Neural cell (in vitro differentiated cells): ENCODE results near the gene DTL. TPM values are rescaled to one million over a fixed set of nuclear protein-coding genes. Genes with fewer than 3 reads are reported as not detected.

Experiments used
- H2AFZ ChIP-seq: fragments of 200-600, 300-800 bp; sonication (generic), shearing (Covaris generic); 2 replicates; pipeline ENCODE4 v1.6.0; 2014; ENCODE audit warnings: low read depth, mild to moderate bottlenecking, antibody characterized with exemption, low read length, moderate library complexity
- H3F3A ChIP-seq: fragments of 200-600 bp; shearing (Covaris generic); 2 replicates; pipeline ENCODE4 v1.6.1; 2016; ENCODE audit warnings: mild to moderate bottlenecking, moderate library complexity, mixed read lengths, antibody characterized with exemption, low read length; ENCODE audit not compliant: insufficient read depth, poor library complexity, severe bottlenecking
- H3K27ac ChIP-seq: fragments of 200-600, 300-800 bp; sonication (generic), shearing (Covaris generic); 2 replicates; pipeline ENCODE4 v1.5.1; 2014; ENCODE audit warnings: mild to moderate bottlenecking, low read length, moderate library complexity
- H3K27me3 ChIP-seq: fragments of 300-800, 200-600 bp; sonication (generic), shearing (Covaris generic); 2 replicates; pipeline ENCODE4 v1.6.0; 2014; ENCODE audit warnings: mild to moderate bottlenecking, low read depth, low read length, moderate library complexity; ENCODE audit not compliant: insufficient read depth
- H3K36me3 ChIP-seq: fragments of 300-800, 200-600 bp; sonication (generic), shearing (Covaris generic); 2 replicates; pipeline ENCODE4 v1.5.1; 2014; ENCODE audit warnings: mild to moderate bottlenecking, antibody characterized with exemption, low read length, moderate library complexity; ENCODE audit not compliant: insufficient read depth
- H3K4me2 ChIP-seq: fragments of 300-800, 200-600 bp; sonication (generic), shearing (Covaris generic); 2 replicates; pipeline ENCODE4 v1.6.0; 2014; ENCODE audit warnings: mild to moderate bottlenecking, low read length
- H3K4me3 ChIP-seq: fragments of 300-800, 200-600 bp; sonication (generic), shearing (Covaris generic); 2 replicates; pipeline ENCODE4 v1.5.1; 2014; ENCODE audit warnings: mild to moderate bottlenecking, low read length, moderate library complexity
- H3K79me2 ChIP-seq: fragments of 200-600 bp; shearing (Covaris generic); replicated peaks from 2 replicates; pipeline ENCODE4 v1.6.0; 2014; ENCODE audit warnings: mild to moderate bottlenecking, low read length, moderate library complexity; ENCODE audit not compliant: insufficient read depth
- H3K9ac ChIP-seq: fragments of 300-800, 200-600 bp; sonication (generic), shearing (Covaris generic); 2 replicates; pipeline ENCODE4 v1.6.1; 2016; ENCODE audit warnings: mild to moderate bottlenecking, low read length, mixed read lengths
- H3K9me2 ChIP-seq: fragments of 200-600 bp; shearing (Covaris generic); 2 replicates; pipeline ENCODE4 v1.6.1; 2016; ENCODE audit warnings: mild to moderate bottlenecking, low read length, mixed read lengths; ENCODE audit not compliant: insufficient read depth
- H3K9me3 ChIP-seq: fragments of 200-600, 300-800 bp; sonication (generic), shearing (Covaris generic); 2 replicates; pipeline ENCODE4 v1.6.1; 2016; ENCODE audit warnings: mild to moderate bottlenecking, mixed run types, low read length, moderate library complexity, mixed read lengths
- H4K20me1 ChIP-seq: fragments of 200-600 bp; shearing (Covaris generic); 2 replicates; pipeline ENCODE4 v1.6.1; 2016; ENCODE audit warnings: mild to moderate bottlenecking, mixed run types; ENCODE audit not compliant: insufficient read depth
- CTCF ChIP-seq: fragments of 450-650 bp; IDR thresholded peaks from 2 replicates; pipeline ENCODE4 v1.5.1; 2014; ENCODE audit warnings: antibody characterized with exemption, mild to moderate bottlenecking, moderate library complexity; ENCODE audit not compliant: poor library complexity, severe bottlenecking
- EP300 ChIP-seq: fragments of 450-650 bp; conservative IDR thresholded peaks from 2 replicates; pipeline ENCODE4 v1.6.1; 2014; ENCODE audit warnings: antibody characterized with exemption, mild to moderate bottlenecking, moderate library complexity; ENCODE audit not compliant: poor library complexity, severe bottlenecking
- EZH2 ChIP-seq: fragments of 200-600, 300-800 bp; shearing (Covaris generic), sonication (generic); IDR thresholded peaks from 2 replicates; pipeline ENCODE4 v1.6.1; 2014; ENCODE audit warnings: antibody characterized with exemption, low read length, borderline replicate concordance, mild to moderate bottlenecking; ENCODE audit not compliant: insufficient read depth, poor library complexity, severe bottlenecking
- MXI1 ChIP-seq: fragments of 450-650 bp; conservative IDR thresholded peaks from 2 replicates; pipeline ENCODE4 v1.6.1; 2014; ENCODE audit warnings: antibody characterized with exemption, mild to moderate bottlenecking; ENCODE audit not compliant: poor library complexity, severe bottlenecking
- POLR2AphosphoS5 ChIP-seq: IDR thresholded peaks from 2 replicates; pipeline ENCODE4 v1.6.1; 2012
- RAD21 ChIP-seq: fragments of 450-650 bp; conservative IDR thresholded peaks from 2 replicates; pipeline ENCODE4 v1.6.1; 2014; ENCODE audit warnings: antibody characterized with exemption, mild to moderate bottlenecking, moderate library complexity
- REST ChIP-seq: IDR thresholded peaks from 2 replicates; pipeline ENCODE4 v1.6.1; 2012; ENCODE audit warnings: borderline replicate concordance
- SMC3 ChIP-seq: fragments of 450-650 bp; conservative IDR thresholded peaks from 2 replicates; pipeline ENCODE4 v1.6.1; 2014; ENCODE audit warnings: antibody characterized with exemption, mild to moderate bottlenecking, moderate library complexity; ENCODE audit not compliant: poor library complexity
- TAF1 ChIP-seq: IDR thresholded peaks from 2 replicates; pipeline ENCODE4 v1.6.1; 2012; ENCODE audit warnings: low read depth
- polyA plus RNA-seq: library from polyadenylated mRNA; depleted of rRNA; stranded (reverse); fragments of >200 nt; gene quantifications from 2 replicates; pipeline ENCODE4 v1.2.3, GENCODE V29; 2014

Gene DTL
- polyA plus RNA-seq, 1 donor from 2014 or later = 1.1 TPM

GRCh38 chr1:212097360-212097759 lies 61.8 kb downstream of the DTL start:
- no peaks in the 10 kb centered on the region for H3K79me2 ChIP-seq

GRCh38 chr1:212098310-212098709 lies 62.8 kb downstream of the DTL start:
- Histone ChIP-seq H3K4me2 (no peak overlapping the region), H4K20me1 (no peaks in the 10 kb centered on the region)

More at GRCh38 chr1:212097360-212097759, 61.8 kb downstream of the DTL start:
- Histone ChIP-seq H3K4me3 (no peak overlapping the region), H3K27ac (no peak overlapping the region), H3K27me3 (no peaks in the 10 kb centered on the region), H3K4me2 (no peak overlapping the region), H2AFZ (no peak overlapping the region), H4K20me1 (no peaks in the 10 kb centered on the region), H3K9me3 (no peaks in the 10 kb centered on the region), H3F3A (no peaks in the 10 kb centered on the region), H3K9me2 (no peaks in the 10 kb centered on the region), H3K9ac (no peak overlapping the region), H3K36me3 (no peaks in the 10 kb centered on the region)
- no peak for TF ChIP-seq RAD21
- TF ChIP-seq CTCF = no peak
- no peak for TF ChIP-seq REST
- no peak for TF ChIP-seq MXI1
- TF ChIP-seq TAF1 = no peak
- no peak for TF ChIP-seq EZH2
- TF ChIP-seq POLR2AphosphoS5 = no peak
- no peak for TF ChIP-seq SMC3
- no peak for TF ChIP-seq EP300

GRCh38 chr1:212098771-212099170 lies 63.2 kb downstream of the DTL start:
- Histone ChIP-seq H3K27ac (no peak overlapping the region), H3K4me2 (no peak overlapping the region), H3K27me3 (no peaks in the 10 kb centered on the region), H3F3A (no peaks in the 10 kb centered on the region), H2AFZ (no peak overlapping the region), H3K79me2 (no peaks in the 10 kb centered on the region), H4K20me1 (no peaks in the 10 kb centered on the region), H3K9ac (no peak overlapping the region), H3K36me3 (no peaks in the 10 kb centered on the region), H3K9me2 (no peaks in the 10 kb centered on the region), H3K4me3 (no peak overlapping the region), H3K9me3 (no peaks in the 10 kb centered on the region)
- TF ChIP-seq TAF1 (no peak), RAD21 (no peak), EZH2 (no peak), MXI1 (no peak), REST (no peak), SMC3 (no peak), EP300 (no peak), POLR2AphosphoS5 (no peak), CTCF (no peak)

More at GRCh38 chr1:212098310-212098709, 62.8 kb downstream of the DTL start:
- H3K27me3 ChIP-seq = no peaks in the 10 kb centered on the region
- TF ChIP-seq SMC3 (no peak), TAF1 (no peak), MXI1 (no peak)
- H3K4me3 ChIP-seq = no peak overlapping the region
- H3K9me2 ChIP-seq = no peaks in the 10 kb centered on the region
- H3K9ac ChIP-seq = no peak overlapping the region
- H3K36me3 ChIP-seq = no peaks in the 10 kb centered on the region
- no peaks in the 10 kb centered on the region for H3K9me3 ChIP-seq
- H3K79me2 ChIP-seq = no peaks in the 10 kb centered on the region
- H3K27ac ChIP-seq = no peak overlapping the region
- H2AFZ ChIP-seq = no peak overlapping the region
- no peaks in the 10 kb centered on the region for H3F3A ChIP-seq
